NT2/D1 (cell line): ENCODE results near the gene RASAL2.

ENCODE experiments used
- DNase-seq: peaks from one replicate; pipeline ENCODE4 v3.0.0-alpha.2; 2011; ENCODE audit warnings: low read depth, low spot score
- H3K27me3 ChIP-seq: 2 replicates; pipeline ENCODE4 v1.6.0; 2011; ENCODE audit warnings: mild to moderate bottlenecking; ENCODE audit not compliant: insufficient read length, insufficient read depth
- H3K36me3 ChIP-seq: 2 replicates; pipeline ENCODE4 v1.6.1; 2011; ENCODE audit warnings: mild to moderate bottlenecking, low read length, mixed read lengths; ENCODE audit not compliant: insufficient read depth, insufficient read length
- H3K4me1 ChIP-seq: 2 replicates; pipeline ENCODE4 v1.5.1; 2011; ENCODE audit not compliant: insufficient read depth, insufficient read length
- H3K4me3 ChIP-seq: 2 replicates; pipeline ENCODE4 v1.5.1; 2011; ENCODE audit warnings: low read depth; ENCODE audit not compliant: insufficient read length
- H3K9ac ChIP-seq: 2 replicates; pipeline ENCODE4 v1.6.0; 2011; ENCODE audit warnings: low read depth; ENCODE audit not compliant: insufficient read length
- H3K9me3 ChIP-seq: 2 replicates; pipeline ENCODE4 v1.5.1; 2011; ENCODE audit warnings: mild to moderate bottlenecking, low read length; ENCODE audit not compliant: insufficient read depth
- SUZ12 ChIP-seq: IDR thresholded peaks from 2 replicates; pipeline ENCODE4 v1.6.1; 2011; ENCODE audit not compliant: insufficient read length, insufficient read depth; ENCODE audit errors: extremely low read depth
- YY1 ChIP-seq: IDR thresholded peaks from 2 replicates; pipeline ENCODE4 v1.6.1; 2011; ENCODE audit not compliant: insufficient read length, insufficient read depth
- ZNF274 ChIP-seq: IDR thresholded peaks from 2 replicates; pipeline ENCODE4 v1.6.1; 2011; ENCODE audit warnings: mild to moderate bottlenecking, low read depth, low read length

The RASAL2 gene

DNA sequence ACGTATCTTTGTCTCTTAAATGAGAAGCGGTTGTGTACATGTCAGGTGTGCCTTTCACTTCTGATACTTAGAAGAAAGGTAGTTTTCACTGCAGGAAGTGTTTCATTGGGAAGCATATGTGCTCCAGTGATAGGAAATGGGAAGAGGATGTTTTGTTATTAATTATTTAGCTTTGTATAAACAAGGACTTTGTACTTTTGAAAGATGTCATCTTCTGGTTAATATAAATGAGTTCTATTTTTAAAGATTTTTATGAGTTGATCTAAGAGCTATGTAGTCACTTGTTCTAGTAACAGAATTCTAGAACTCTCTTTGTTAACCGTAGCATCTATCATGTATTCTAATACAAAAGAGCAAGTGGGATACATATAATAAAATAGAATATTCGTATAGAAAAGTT is 130.5 kb downstream of the RASAL2 start:
- DNase-seq = no peak
- no peak overlapping the region for H3K9ac ChIP-seq
- no peaks in the 10 kb centered on the region for H3K9me3 ChIP-seq
- H3K27me3 ChIP-seq = no peaks in the 10 kb centered on the region
- no peak overlapping the region for H3K4me3 ChIP-seq
- H3K36me3 ChIP-seq = no peaks in the 10 kb centered on the region
- TF ChIP-seq YY1 = no peak
- TF ChIP-seq ZNF274 = no peak
- no peaks in the 10 kb centered on the region for H3K4me1 ChIP-seq

DNA sequence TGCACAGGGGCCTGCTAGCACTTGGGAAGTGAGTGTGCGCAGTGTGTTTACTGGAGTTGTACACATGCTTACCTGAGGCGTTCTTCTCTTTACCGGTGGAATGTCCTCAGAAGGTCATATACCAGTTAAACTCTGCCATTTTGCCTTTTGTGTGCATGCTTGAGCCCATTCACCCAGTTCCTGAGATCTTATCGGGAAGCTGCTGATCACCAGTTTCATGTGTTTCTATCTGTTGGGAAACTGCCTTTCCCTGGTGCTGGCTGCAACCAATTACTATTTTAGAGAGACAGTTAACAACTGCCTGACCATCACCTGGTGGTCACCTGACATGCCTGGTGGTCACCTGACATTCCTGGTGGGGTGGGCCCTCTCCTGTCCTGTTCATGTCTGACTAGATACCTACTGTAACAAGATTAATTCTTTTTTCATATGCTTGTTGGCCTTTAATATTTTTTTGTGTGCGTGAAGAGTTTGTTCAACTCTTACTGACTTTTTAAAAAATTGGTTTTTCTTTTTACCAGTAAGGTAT is 137.0 kb downstream of the RASAL2 start:
- Histone ChIP-seq H3K9me3 (no peaks in the 10 kb centered on the region), H3K4me3 (no peak overlapping the region), H3K4me1 (no peaks in the 10 kb centered on the region), H3K36me3 (no peaks in the 10 kb centered on the region), H3K9ac (no peak overlapping the region), H3K27me3 (no peaks in the 10 kb centered on the region)
- no peak for TF ChIP-seq SUZ12
- no peak for TF ChIP-seq ZNF274
- TF ChIP-seq YY1 = no peak
- no peak for DNase-seq

DNA sequence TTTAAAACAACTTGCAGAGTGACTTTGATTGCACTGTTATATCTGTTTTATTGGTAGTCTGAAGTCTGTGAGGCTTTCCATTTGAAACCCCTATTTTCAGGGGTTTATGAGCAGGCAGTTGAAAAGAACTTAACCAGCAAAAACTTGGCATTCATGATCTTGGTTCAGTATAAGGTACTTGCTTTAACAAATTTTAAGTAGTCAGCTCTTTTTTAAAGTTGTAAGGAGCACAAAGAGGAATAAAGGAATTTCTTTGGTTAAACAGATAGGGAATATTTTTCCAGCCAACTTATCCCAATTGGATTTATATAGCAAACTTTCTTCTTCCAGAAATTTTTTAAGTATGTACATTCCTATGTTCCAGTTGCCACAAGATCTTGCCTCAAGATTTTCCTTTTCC is 138.2 kb downstream of the RASAL2 start:
- Histone ChIP-seq H3K4me1 (no peaks in the 10 kb centered on the region), H3K9ac (no peak overlapping the region), H3K9me3 (no peaks in the 10 kb centered on the region), H3K4me3 (no peak overlapping the region), H3K27me3 (no peaks in the 10 kb centered on the region), H3K36me3 (no peaks in the 10 kb centered on the region)
- no peak for TF ChIP-seq YY1
- no peak for TF ChIP-seq ZNF274
- no peak for TF ChIP-seq SUZ12
- no peak for DNase-seq

DNA sequence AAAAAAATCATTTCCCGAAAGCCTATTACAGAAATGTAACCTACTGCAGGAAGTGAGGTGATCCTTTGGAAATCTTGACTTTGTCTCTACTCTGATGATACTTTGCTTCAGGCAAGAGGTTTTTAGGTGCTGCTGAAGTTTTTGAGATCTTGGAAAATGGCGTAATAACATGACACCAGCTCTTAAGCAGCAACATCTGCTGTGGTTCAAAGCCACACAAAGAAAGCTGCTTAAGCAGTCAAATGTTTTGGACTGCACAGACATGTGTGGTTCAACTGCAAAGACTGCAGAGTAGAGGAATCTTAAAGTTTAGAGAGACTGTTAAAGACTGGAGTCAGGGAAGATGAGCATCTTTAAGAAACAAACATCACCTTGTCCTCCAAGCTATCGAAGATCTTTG is 139.0 kb downstream of the RASAL2 start:
- H3K4me3 ChIP-seq = no peak overlapping the region
- H3K36me3 ChIP-seq = no peaks in the 10 kb centered on the region
- no peak for DNase-seq
- H3K27me3 ChIP-seq = no peaks in the 10 kb centered on the region
- H3K9me3 ChIP-seq = no peaks in the 10 kb centered on the region
- H3K4me1 ChIP-seq = no peaks in the 10 kb centered on the region
- H3K9ac ChIP-seq = no peak overlapping the region
- TF ChIP-seq SUZ12 (no peak), YY1 (no peak), ZNF274 (no peak)

DNA sequence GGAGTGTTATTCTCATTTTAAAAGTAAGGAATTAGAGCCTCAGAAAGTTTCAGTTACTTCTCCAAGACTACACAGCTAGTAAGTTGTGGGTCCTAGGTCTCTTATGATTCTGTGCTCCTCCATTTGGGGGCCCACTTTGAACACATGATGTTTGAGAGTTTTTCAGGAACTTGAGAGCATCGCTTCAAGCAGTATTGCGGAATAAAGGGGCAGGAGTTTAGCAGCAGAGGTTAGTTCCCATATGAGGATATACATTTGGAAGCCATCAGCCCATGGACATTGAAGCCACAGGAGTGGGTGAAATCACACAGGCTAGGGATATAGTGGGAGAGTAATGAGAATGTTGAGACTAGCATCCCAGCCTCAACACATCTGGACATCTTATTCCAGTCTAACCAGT is 143.2 kb downstream of the RASAL2 start:
- TF ChIP-seq YY1 (no peak), ZNF274 (no peak), SUZ12 (no peak)
- Histone ChIP-seq H3K9me3 (no peaks in the 10 kb centered on the region), H3K27me3 (no peaks in the 10 kb centered on the region), H3K9ac (no peak overlapping the region), H3K36me3 (no peaks in the 10 kb centered on the region), H3K4me1 (no peaks in the 10 kb centered on the region), H3K4me3 (no peak overlapping the region)
- no peak for DNase-seq

DNA sequence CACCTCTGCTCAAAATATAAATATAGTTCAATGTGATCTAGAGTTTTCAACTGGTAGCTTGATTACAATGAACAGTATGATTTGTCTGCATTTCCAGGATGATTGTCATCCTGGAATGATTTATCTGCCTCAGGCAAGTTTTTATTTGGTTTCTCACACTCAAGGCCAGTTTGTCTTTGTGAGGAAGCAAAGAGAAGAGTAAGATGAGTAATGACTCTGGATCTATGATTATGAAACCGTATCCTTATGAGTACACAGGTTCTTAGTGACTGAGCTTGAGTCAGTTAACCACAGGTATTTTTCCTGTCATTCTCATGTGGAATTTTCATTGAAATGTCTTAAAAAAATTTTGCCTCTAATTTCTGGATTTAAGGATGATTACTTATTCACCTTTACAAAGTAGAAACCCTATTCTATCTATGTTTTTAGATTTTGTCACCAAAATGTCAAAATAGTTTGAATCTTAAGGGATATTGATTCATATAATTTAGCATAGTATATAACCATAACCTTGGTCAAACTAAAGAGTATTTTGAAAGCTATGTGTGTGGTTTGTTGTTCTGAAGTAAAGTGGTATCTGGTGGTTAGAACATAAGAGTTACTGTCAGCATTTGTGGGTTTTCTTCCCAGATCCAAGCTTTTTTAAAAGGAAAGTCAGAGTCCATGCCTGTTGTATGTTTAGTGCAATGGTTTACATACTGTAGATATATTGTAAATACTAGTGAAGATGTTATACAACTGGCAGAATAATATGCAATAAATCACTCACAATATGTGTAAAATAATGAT is 145.0 kb downstream of the RASAL2 start:
- no peaks in the 10 kb centered on the region for H3K9me3 ChIP-seq
- no peak for DNase-seq
- H3K4me1 ChIP-seq = no peaks in the 10 kb centered on the region
- no peak overlapping the region for H3K4me3 ChIP-seq
- H3K27me3 ChIP-seq = no peaks in the 10 kb centered on the region
- no peaks in the 10 kb centered on the region for H3K36me3 ChIP-seq
- no peak for TF ChIP-seq ZNF274
- no peak for TF ChIP-seq SUZ12
- no peak overlapping the region for H3K9ac ChIP-seq

DNA sequence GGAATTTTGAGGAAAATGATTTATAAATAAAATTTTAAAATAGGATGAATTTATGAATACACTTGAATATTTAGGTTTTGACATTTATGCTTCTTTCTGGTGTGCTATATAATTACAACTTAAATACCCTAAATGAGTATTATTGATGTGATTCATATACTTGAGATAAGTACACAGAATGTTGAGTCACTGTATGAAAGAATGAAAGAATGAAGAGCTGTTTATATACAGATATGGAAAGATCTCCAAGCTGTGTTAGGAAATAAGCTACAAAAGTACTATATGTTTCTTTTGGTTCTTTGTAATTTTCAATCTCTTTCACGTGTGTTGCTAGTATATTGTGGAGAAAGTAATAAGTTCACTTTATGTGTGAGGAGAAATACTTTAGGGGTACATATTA is 147.2 kb downstream of the RASAL2 start:
- Histone ChIP-seq H3K9me3 (no peaks in the 10 kb centered on the region), H3K4me3 (no peak overlapping the region), H3K4me1 (no peaks in the 10 kb centered on the region), H3K36me3 (no peaks in the 10 kb centered on the region), H3K9ac (no peak overlapping the region), H3K27me3 (no peaks in the 10 kb centered on the region)
- DNase-seq = no peak
- TF ChIP-seq ZNF274 = no peak
- no peak for TF ChIP-seq SUZ12
- TF ChIP-seq YY1 = no peak
